K562 (cell line): ENCODE measurements around the gene ITPRIPL2. TPM values are rescaled to one million over a fixed set of nuclear protein-coding genes. Genes with fewer than 3 reads are reported as not detected.

Experiments used
- CHCHD3 ChIP-seq: fragments of 250-450 bp; sonication (Bioruptor Pico); IDR thresholded peaks from 2 replicates; pipeline ENCODE4 v2.1.2; 2022; ENCODE audit warnings: mild to moderate bottlenecking
- COPS2 ChIP-seq: fragments of 450-650 bp; conservative IDR thresholded peaks from 2 replicates; pipeline ENCODE4 v1.6.1; 2016; ENCODE audit warnings: mild to moderate bottlenecking, moderate library complexity
- CREM ChIP-seq: IDR thresholded peaks from 2 replicates; pipeline ENCODE4 v1.6.1; 2014; ENCODE audit warnings: antibody characterized with exemption, low read depth
- CTCFL ChIP-seq: IDR thresholded peaks from 2 replicates; pipeline ENCODE4 v1.6.1; 2011; ENCODE audit warnings: borderline replicate concordance, low read depth, mild to moderate bottlenecking, moderate library complexity, low read length; ENCODE audit not compliant: insufficient read depth, poor library complexity, severe bottlenecking
- CXXC5 ChIP-seq: fragments of 250-450 bp; sonication (Bioruptor Pico); IDR thresholded peaks from 2 replicates; pipeline ENCODE4 v1.8.0; 2022; ENCODE audit warnings: inconsistent platforms, mild to moderate bottlenecking, moderate library complexity
- ELF1 ChIP-seq: fragments of 200-800 bp; sonication (Bioruptor generic); IDR thresholded peaks from 2 replicates; pipeline ENCODE4 v1.6.1; 2016; ENCODE audit warnings: missing genetic modification characterization, missing compliant biosample characterization
- ELF2 ChIP-seq: fragments of 250-450 bp; sonication (Bioruptor Pico); IDR thresholded peaks from 2 replicates; pipeline ENCODE4 v1.5.0; 2021; ENCODE audit warnings: mild to moderate bottlenecking
- HOMEZ ChIP-seq: fragments of 250-450 bp; sonication (Bioruptor Pico); IDR thresholded peaks from 2 replicates; pipeline ENCODE4 v1.4.0; 2020; ENCODE audit warnings: mild to moderate bottlenecking, moderate library complexity
- KLF6 ChIP-seq: fragments of 250-450 bp; sonication (Bioruptor Pico); IDR thresholded peaks from 2 replicates; pipeline ENCODE4 v1.4.0; 2020; ENCODE audit warnings: mild to moderate bottlenecking, moderate library complexity, borderline replicate concordance
- MTA2 ChIP-seq: fragments of 450-650 bp; IDR thresholded peaks from 2 replicates; pipeline ENCODE4 v1.6.1; 2016; ENCODE audit warnings: low read depth
- MYC ChIP-seq, 2 experiments: fragments of 250-450 bp in 1 of 2; sonication (Bioruptor Pico) in 1 of 2; IDR thresholded peaks; 2 replicates each; pipeline versions ENCODE4 v1.5.1 to v1.6.1; 2012 to 2021; ENCODE audit warnings: low read depth in 2 of 2, borderline replicate concordance in 1 of 2, improper control_type of control experiment in 1 of 2, low read length in 1 of 2, mild to moderate bottlenecking in 1 of 2, moderate library complexity in 1 of 2
- POU5F1 ChIP-seq: fragments of 150-350 bp; IDR thresholded peaks from 2 replicates; pipeline ENCODE4 v1.6.1; 2014; ENCODE audit warnings: borderline replicate concordance, low read length, low read depth, mild to moderate bottlenecking; ENCODE audit not compliant: partially characterized antibody
- RBM14 ChIP-seq: fragments of 200-400 bp; formaldehyde crosslinking; IDR thresholded peaks from 2 replicates; pipeline ENCODE4 v1.6.1; 2018; ENCODE audit warnings: low read depth, mild to moderate bottlenecking, low read length, moderate library complexity, borderline replicate concordance; ENCODE audit not compliant: insufficient read depth
- TAF9B ChIP-seq: fragments of 450-650 bp; IDR thresholded peaks from 2 replicates; pipeline ENCODE4 v1.6.1; 2018; ENCODE audit warnings: mild to moderate bottlenecking; ENCODE audit not compliant: partially characterized antibody
- TOE1 ChIP-seq, 2 experiments: fragments of 450-650 bp in 1 of 2; sonication (generic) in 1 of 2; formaldehyde crosslinking in 1 of 2; IDR thresholded peaks; 2 replicates each; pipeline versions ENCODE4 v1.7.1 to v1.8.0; 2016 to 2022; ENCODE audit warnings: borderline replicate concordance in 2 of 2, mild to moderate bottlenecking in 2 of 2, antibody characterized with exemption in 1 of 2, inconsistent platforms in 1 of 2, low read depth in 1 of 2, missing genetic modification reagents in 1 of 2, moderate library complexity in 1 of 2
- XRCC4 ChIP-seq: IDR thresholded peaks from one replicate; pipeline ENCODE4 v1.6.1; 2011; ENCODE audit not compliant: insufficient read depth, insufficient read length; ENCODE audit errors: extremely low read depth
- ZBTB8A ChIP-seq: fragments of 450-650 bp; IDR thresholded peaks from 2 replicates; pipeline ENCODE4 v1.6.1; 2018; ENCODE audit warnings: mild to moderate bottlenecking, moderate library complexity; ENCODE audit not compliant: partially characterized antibody
- ZFP91 ChIP-seq: sonication (generic); formaldehyde crosslinking; IDR thresholded peaks from 2 replicates; pipeline ENCODE4 v1.8.0; 2022; ENCODE audit warnings: mild to moderate bottlenecking, missing genetic modification reagents
- ZKSCAN1 ChIP-seq: fragments of 150-350 bp; IDR thresholded peaks from 2 replicates; pipeline ENCODE4 v1.6.1; 2016; ENCODE audit warnings: low read depth, low read length
- ZNF311 ChIP-seq: fragments of 250-450 bp; sonication (Bioruptor Pico); IDR thresholded peaks from 2 replicates; pipeline ENCODE4 v1.4.0; 2020; ENCODE audit warnings: mild to moderate bottlenecking, moderate library complexity
- polyA plus RNA-seq, 8 experiments: library from polyadenylated mRNA; depleted of rRNA in 4 of 8; stranded (reverse) in 5 of 8; unstranded in 3 of 8; fragments of >200 nt; fragmentation: Nextera tagmentation in 2 of 8; fragmentation: Illumina TruSeq in 1 of 8; extraction: Ambion mirVana in 2 of 8; extraction: Trizol in 1 of 8; gene quantifications; 2 replicates each; pipeline versions ENCODE4 v1.2.1 to v1.2.3, GENCODE V29; 2011 to 2014; ENCODE audit warnings: inconsistent platforms in 1 of 8, missing spikeins in 1 of 8
- total RNA-seq, 7 experiments: library from RNA; depleted of rRNA in 6 of 7; stranded (reverse); fragments of >200 nt in 6 of 7; fragmentation: Illumina TruSeq in 2 of 7; extraction: Trizol in 2 of 7; gene quantifications; 2 replicates each; pipeline versions ENCODE4 v1.2.1 to v1.2.3, GENCODE V29; 2011 to 2021; ENCODE audit warnings: low replicate concordance in 1 of 7
- TF ChIP-seq, protein P1 (sequence below): sonication (generic); formaldehyde crosslinking; IDR thresholded peaks from 2 replicates; pipeline ENCODE4 v1.9.0; 2022; ENCODE audit warnings: mild to moderate bottlenecking, missing genetic modification reagents
- TF ChIP-seq, protein P2 (sequence below): fragments of 250-450 bp; sonication (Bioruptor Pico); IDR thresholded peaks from 2 replicates; pipeline ENCODE4 v1.9.0; 2021; ENCODE audit warnings: mild to moderate bottlenecking

ITPRIPL2 gene
- total and polyA plus RNA-seq, 9 of the 15 experiments (the other 6 are each of a cell fraction or from before 2014, with no cell fraction given): 0.04 to 2.2 (median 0.58) TPM

- TF ChIP-seq CTCFL: no peak
- no peak for TF ChIP-seq CREM
- TF ChIP-seq RBM14: no peak
- TF ChIP-seq XRCC4: no peak
- no peak for TF ChIP-seq ZKSCAN1
- TF ChIP-seq CHCHD3: no peak
- TF ChIP-seq ZNF311 (CRISPR knock-in tag): no peak
- no peak for TF ChIP-seq HOMEZ
- no peak; the same call in 1 of the 2 replicates for TF ChIP-seq MTA2
- TF ChIP-seq ZBTB8A: no peak
- no peak for TF ChIP-seq ZFP91 (CRISPR knock-in tag)
- TF ChIP-seq ELF2: no peak
- no peak for TF ChIP-seq COPS2
- no peak for TF ChIP-seq KLF6 (CRISPR knock-in tag)
- peak; percentile 59 for TF ChIP-seq TAF9B
- no peak for TF ChIP-seq ELF1 (tag)
- peak; percentile 56; the same call in 1 of the 2 replicates for TF ChIP-seq MYC (IDR thresholded peaks at IDR 0.05; ENCODE audit: low read depth, low read length)
- TF ChIP-seq MYC (CRISPR knock-in tag; IDR thresholded peaks at IDR 0.05; ENCODE audit: borderline replicate concordance, low read depth): no peak
- TF ChIP-seq TOE1 (IDR thresholded peaks at IDR 0.05; ENCODE audit: borderline replicate concordance): no peak; the same call in 1 of the 2 replicates
- TF ChIP-seq TOE1 (CRISPR knock-in tag; IDR thresholded peaks at IDR 0.05; ENCODE audit: borderline replicate concordance, low read depth): no peak
- no peak for TF ChIP-seq POU5F1
- TF ChIP-seq CXXC5: no peak
- TF ChIP-seq, protein P1, sequence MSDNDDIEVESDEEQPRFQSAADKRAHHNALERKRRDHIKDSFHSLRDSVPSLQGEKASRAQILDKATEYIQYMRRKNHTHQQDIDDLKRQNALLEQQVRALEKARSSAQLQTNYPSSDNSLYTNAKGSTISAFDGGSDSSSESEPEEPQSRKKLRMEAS (CRISPR knock-in tag): no peak
- TF ChIP-seq, protein P2, sequence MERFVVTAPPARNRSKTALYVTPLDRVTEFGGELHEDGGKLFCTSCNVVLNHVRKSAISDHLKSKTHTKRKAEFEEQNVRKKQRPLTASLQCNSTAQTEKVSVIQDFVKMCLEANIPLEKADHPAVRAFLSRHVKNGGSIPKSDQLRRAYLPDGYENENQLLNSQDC: no peak
These were observed 5.2 kb downstream of the ITPRIPL2 start (continued) for GRCh38 chr16:19118938-19119431.
